Activated B cell treated with CpG ODN at 0.5 μM for 24 hours (primary cell): ENCODE results near the gene KCNK2. TPM values are rescaled to one million over a fixed set of nuclear protein-coding genes. Genes with fewer than 3 reads are reported as not detected.

Source experiments
- ATAC-seq: fragments of 200-7000 bp; cut with Tn5 transposase; one replicate; pipeline ENCODE4 v1.10.0; 2021; ENCODE audit warnings: low read depth, mild to moderate bottlenecking, moderate library complexity
- CTCF ChIA-PET: fragments of 350-600 bp; sonication (Branson Sonifier 250); formaldehyde crosslinking; loops from one replicate; lab custom pipeline; 2021; ENCODE audit warnings: antibody characterized with exemption; lab: Charles Lee
- POLR2A ChIA-PET: fragments of 350-600 bp; sonication (Branson Sonifier 250); formaldehyde crosslinking; loops from one replicate; lab custom pipeline; 2021; ENCODE audit warnings: antibody characterized with exemption; lab: Charles Lee
- DNase-seq: peaks from one replicate; pipeline ENCODE4 v3.0.0; 2022
- H3K27ac Mint-ChIP-seq: one replicate; pipeline ENCODE4 v1.8.0; 2020; ENCODE audit warnings: mixed read lengths
- H3K27me3 Mint-ChIP-seq: one replicate; pipeline ENCODE4 v1.8.0; 2021; ENCODE audit warnings: mixed read lengths
- H3K36me3 Mint-ChIP-seq: one replicate; pipeline ENCODE4 v1.8.0; 2021; ENCODE audit warnings: low read depth, mixed read lengths
- H3K4me1 Mint-ChIP-seq: one replicate; pipeline ENCODE4 v1.8.0; 2021; ENCODE audit warnings: mixed read lengths
- H3K4me3 Mint-ChIP-seq: one replicate; pipeline ENCODE4 v1.8.0; 2020; ENCODE audit warnings: mild to moderate bottlenecking, mixed read lengths
- H3K9me3 Mint-ChIP-seq: one replicate; pipeline ENCODE4 v1.8.0; 2020; ENCODE audit warnings: mixed read lengths
- intact Hi-C: fragments of 100-400 bp; cut with micrococcal nuclease; formaldehyde crosslinking; loops from one replicate; pipeline ENCODE4 v1.15.1; 2024
- total RNA-seq: library from RNA; stranded (reverse); gene quantifications from 2 replicates; pipeline ENCODE4 v1.2.3, GENCODE V29; 2022
- TF ChIP-seq, protein P1 (sequence below): fragments of 200-600 bp; IDR thresholded peaks from one replicate; pipeline ENCODE4 v1.8.0; 2022; ENCODE audit warnings: antibody characterized with exemption, mild to moderate bottlenecking

KCNK2 gene
- total RNA-seq, 1 donor from 2014 or later = not detected

GRCh38 chr1:215267495-215267894 lies 185.0 kb downstream of the KCNK2 start:
- H3K27me3 Mint-ChIP-seq = no peaks in the 10 kb centered on the region
- TF ChIP-seq, protein P1, sequence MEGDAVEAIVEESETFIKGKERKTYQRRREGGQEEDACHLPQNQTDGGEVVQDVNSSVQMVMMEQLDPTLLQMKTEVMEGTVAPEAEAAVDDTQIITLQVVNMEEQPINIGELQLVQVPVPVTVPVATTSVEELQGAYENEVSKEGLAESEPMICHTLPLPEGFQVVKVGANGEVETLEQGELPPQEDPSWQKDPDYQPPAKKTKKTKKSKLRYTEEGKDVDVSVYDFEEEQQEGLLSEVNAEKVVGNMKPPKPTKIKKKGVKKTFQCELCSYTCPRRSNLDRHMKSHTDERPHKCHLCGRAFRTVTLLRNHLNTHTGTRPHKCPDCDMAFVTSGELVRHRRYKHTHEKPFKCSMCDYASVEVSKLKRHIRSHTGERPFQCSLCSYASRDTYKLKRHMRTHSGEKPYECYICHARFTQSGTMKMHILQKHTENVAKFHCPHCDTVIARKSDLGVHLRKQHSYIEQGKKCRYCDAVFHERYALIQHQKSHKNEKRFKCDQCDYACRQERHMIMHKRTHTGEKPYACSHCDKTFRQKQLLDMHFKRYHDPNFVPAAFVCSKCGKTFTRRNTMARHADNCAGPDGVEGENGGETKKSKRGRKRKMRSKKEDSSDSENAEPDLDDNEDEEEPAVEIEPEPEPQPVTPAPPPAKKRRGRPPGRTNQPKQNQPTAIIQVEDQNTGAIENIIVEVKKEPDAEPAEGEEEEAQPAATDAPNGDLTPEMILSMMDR = no peak
- no peaks in the 10 kb centered on the region for H3K4me1 Mint-ChIP-seq
- ATAC-seq (no peak), DNase-seq (no peak)
- peaks cover 9% of the 10 kb centered on the region for H3K9me3 Mint-ChIP-seq
- POLR2A ChIA-PET = no interaction called here
- H3K4me3 Mint-ChIP-seq = no peak overlapping the region
- no peak overlapping the region for H3K27ac Mint-ChIP-seq
- H3K36me3 Mint-ChIP-seq = no peaks in the 10 kb centered on the region
- CTCF ChIA-PET = no interaction called here
- intact Hi-C loops = no loop called here

- TF ChIP-seq, protein P1 = no peak
- H3K27me3 Mint-ChIP-seq = no peaks in the 10 kb centered on the region
- H3K27ac Mint-ChIP-seq = no peak overlapping the region
- intact Hi-C loops = no loop called here
- ChIA-PET CTCF (no interaction called here), POLR2A (no interaction called here)
- no peaks in the 10 kb centered on the region for H3K4me1 Mint-ChIP-seq
- H3K9me3 Mint-ChIP-seq = peaks cover 7% of the 10 kb centered on the region
- DNase-seq (no peak), ATAC-seq (no peak)
- no peaks in the 10 kb centered on the region for H3K36me3 Mint-ChIP-seq
- no peak overlapping the region for H3K4me3 Mint-ChIP-seq
These were observed 187.4 kb downstream of the KCNK2 start for GRCh38 chr1:215269955-215270354.

- DNase-seq = no peak
- ATAC-seq = no peak
- H3K4me1 Mint-ChIP-seq = no peaks in the 10 kb centered on the region
- no peaks in the 10 kb centered on the region for H3K36me3 Mint-ChIP-seq
- no peaks in the 10 kb centered on the region for H3K27me3 Mint-ChIP-seq
- TF ChIP-seq, protein P1 = no peak
- H3K27ac Mint-ChIP-seq = no peak overlapping the region
- intact Hi-C loops = no loop called here
- ChIA-PET POLR2A (no interaction called here), CTCF (no interaction called here)
- H3K4me3 Mint-ChIP-seq = no peak overlapping the region
- H3K9me3 Mint-ChIP-seq = peaks cover 7% of the 10 kb centered on the region
These were observed 191.4 kb downstream of the KCNK2 start for GRCh38 chr1:215273838-215274516.

- ChIA-PET POLR2A (no interaction called here), CTCF (no interaction called here)
- no peak for DNase-seq
- Mint-ChIP-seq H3K4me1 (no peaks in the 10 kb centered on the region), H3K9me3 (no peaks in the 10 kb centered on the region), H3K4me3 (no peak overlapping the region), H3K36me3 (no peaks in the 10 kb centered on the region), H3K27me3 (no peaks in the 10 kb centered on the region), H3K27ac (no peak overlapping the region)
- ATAC-seq = no peak
- TF ChIP-seq, protein P1 = no peak
- intact Hi-C loops = no loop called here
These were observed 194.0 kb downstream of the KCNK2 start for GRCh38 chr1:215276582-215276981.

- ChIA-PET POLR2A (no interaction called here), CTCF (no interaction called here)
- ATAC-seq (no peak), DNase-seq (no peak)
- TF ChIP-seq, protein P1 = no peak
- Mint-ChIP-seq H3K4me3 (no peak overlapping the region), H3K9me3 (no peaks in the 10 kb centered on the region), H3K36me3 (no peaks in the 10 kb centered on the region), H3K27ac (no peak overlapping the region), H3K4me1 (no peaks in the 10 kb centered on the region), H3K27me3 (no peaks in the 10 kb centered on the region)
- intact Hi-C loops = no loop called here
These were observed 195.0 kb downstream of the KCNK2 start for GRCh38 chr1:215277532-215277931.
